GM12878 (cell line): ENCODE data around the gene MYOD1. TPM values are rescaled to one million over a fixed set of nuclear protein-coding genes. Genes with fewer than 3 reads are reported as not detected.

Experiments
- ATAC-seq: fragments of 200-7000 bp; cut with Tn5 transposase; 3 replicates; pipeline ENCODE4 v1.9.1; 2020; ENCODE audit warnings: mild to moderate bottlenecking, moderate library complexity
- BruUV-seq: library from RNA; stranded (reverse); fragments of 400-500 nt; replicated peaks from 2 replicates; lab custom pipeline; 2021; lab: Mats Ljungman, UMichigan
- CTCF ChIA-PET: fragments of 300-600 bp; sonication (Branson Sonifier 250); formaldehyde crosslinking; extraction: SDS; loops from one replicate; lab custom pipeline; 2021; ENCODE audit warnings: inconsistent platforms; lab: Yijun Ruan, JAX
- POLR2A ChIA-PET: fragments of 350-600 bp; formaldehyde crosslinking; extraction: SDS; loops from one replicate; lab custom pipeline; 2021; ENCODE audit warnings: inconsistent platforms; lab: Charles Lee
- RAD21 ChIA-PET: fragments of 300-600 bp; sonication (Branson Sonifier 250); formaldehyde crosslinking; loops from one replicate; lab custom pipeline; 2023; ENCODE audit warnings: antibody characterized with exemption; ENCODE audit not compliant: unreplicated experiment; lab: Charles Lee
- SMC1A ChIA-PET: fragments of 300-600 bp; sonication (Branson Sonifier 250); formaldehyde crosslinking; loops from one replicate; lab custom pipeline; 2023; ENCODE audit not compliant: unreplicated experiment, uncharacterized antibody; lab: Charles Lee
- DNase-seq: peaks from one replicate; pipeline ENCODE4 v3.0.0-alpha.2; 2011; ENCODE audit warnings: low read depth, low spot score
- FAIRE-seq: peaks from 3 replicates; lab custom pipeline; 2011; peaks lifted over from hg19 to GRCh38; lab: Jason Lieb, UNC
- H2AFZ ChIP-seq: 2 replicates; pipeline ENCODE4 v1.6.0; 2011; ENCODE audit warnings: low read depth, low read length, control low read depth; ENCODE audit not compliant: control insufficient read depth
- H3K27ac ChIP-seq: 2 replicates; pipeline ENCODE4 v1.5.1; 2011; ENCODE audit warnings: control low read depth; ENCODE audit not compliant: control insufficient read depth, insufficient read depth
- H3K27me3 ChIP-seq, 2 experiments: replicated peaks in 1 of 2; 2 replicates each; pipeline versions ENCODE4 v1.6.0 to v1.6.1; 2011; ENCODE audit warnings: low read length in 1 of 2; ENCODE audit not compliant: control insufficient read depth in 2 of 2, insufficient read depth in 2 of 2
- H3K36me3 ChIP-seq, 2 experiments: 2 replicates each; pipeline ENCODE4 v1.5.1; 2011; ENCODE audit warnings: low read length in 1 of 2; ENCODE audit not compliant: control insufficient read depth in 2 of 2, insufficient read depth in 2 of 2
- H3K4me1 ChIP-seq: 2 replicates; pipeline ENCODE4 v1.6.1; 2011; ENCODE audit warnings: mild to moderate bottlenecking, low read length, moderate library complexity, mixed read lengths; ENCODE audit not compliant: control insufficient read depth, insufficient read depth
- H3K4me2 ChIP-seq: 2 replicates; pipeline ENCODE4 v1.6.0; 2011; ENCODE audit warnings: control low read depth; ENCODE audit not compliant: control insufficient read depth, insufficient read depth
- H3K4me3 ChIP-seq: fragments of 200-600 bp; sonication (generic); 2 replicates; pipeline ENCODE4 v1.5.1; 2016
- H3K79me2 ChIP-seq: 2 replicates; pipeline ENCODE4 v1.6.0; 2011; ENCODE audit warnings: low read length; ENCODE audit not compliant: control insufficient read depth, insufficient read depth
- H3K9ac ChIP-seq: 2 replicates; pipeline ENCODE4 v1.8.0; 2011; ENCODE audit warnings: low read length, control low read depth, mixed read lengths; ENCODE audit not compliant: control insufficient read depth, insufficient read depth
- H3K9me3 ChIP-seq: replicated peaks from 3 replicates; pipeline ENCODE4 v1.5.1; 2011; ENCODE audit warnings: mild to moderate bottlenecking, low read length; ENCODE audit not compliant: control insufficient read depth, insufficient read depth
- H4K20me1 ChIP-seq: 2 replicates; pipeline ENCODE4 v1.6.0; 2011; ENCODE audit not compliant: control insufficient read depth, insufficient read depth
- BHLHE40 ChIP-seq, 2 experiments: fragments of 450-650 bp in 1 of 2; IDR thresholded peaks; 2 replicates each; pipeline ENCODE4 v1.6.1; 2011 to 2017; ENCODE audit warnings: low read depth in 2 of 2, borderline replicate concordance in 1 of 2, improper control_type of control experiment in 1 of 2, low read length in 1 of 2, mild to moderate bottlenecking in 1 of 2
- FOS ChIP-seq: IDR thresholded peaks from 3 replicates; pipeline ENCODE4 v1.6.1; 2011; ENCODE audit warnings: borderline replicate concordance; ENCODE audit not compliant: insufficient read length; ENCODE audit errors: extremely low read depth
- FOXK2 ChIP-seq: fragments of 450-650 bp; IDR thresholded peaks from 2 replicates; pipeline ENCODE4 v1.6.1; 2017; ENCODE audit warnings: mild to moderate bottlenecking, moderate library complexity
- LARP7 ChIP-seq: fragments of 450-650 bp; IDR thresholded peaks from 2 replicates; pipeline ENCODE4 v1.6.1; 2017; ENCODE audit warnings: mild to moderate bottlenecking
- MYB ChIP-seq: fragments of 150-350 bp; IDR thresholded peaks from 2 replicates; pipeline ENCODE4 v1.6.1; 2014; ENCODE audit warnings: mild to moderate bottlenecking, low read depth, low read length, borderline replicate concordance
- PBX3 ChIP-seq: IDR thresholded peaks from 2 replicates; pipeline ENCODE4 v1.6.1; 2011; ENCODE audit warnings: mild to moderate bottlenecking, low read depth, low read length, moderate library complexity; ENCODE audit not compliant: insufficient replicate concordance
- PKNOX1 ChIP-seq: fragments of 450-650 bp; IDR thresholded peaks from 2 replicates; pipeline ENCODE4 v1.6.1; 2016; ENCODE audit warnings: mild to moderate bottlenecking
- POLR2AphosphoS5 ChIP-seq: IDR thresholded peaks from 2 replicates; pipeline ENCODE4 v1.6.1; 2011; ENCODE audit warnings: mild to moderate bottlenecking, low read length, inconsistent platforms
- RAD21 ChIP-seq: IDR thresholded peaks from 2 replicates; pipeline ENCODE4 v1.6.1; 2011; ENCODE audit warnings: mild to moderate bottlenecking, low read depth, low read length, moderate library complexity; ENCODE audit not compliant: insufficient read depth
- YY1 ChIP-seq: IDR thresholded peaks from 2 replicates; pipeline ENCODE4 v1.6.1; 2011; ENCODE audit warnings: low read depth, mild to moderate bottlenecking, low read length
- ZNF207 ChIP-seq: fragments of 450-650 bp; IDR thresholded peaks from 2 replicates; pipeline ENCODE4 v1.6.1; 2014; ENCODE audit warnings: antibody characterized with exemption, mild to moderate bottlenecking, borderline replicate concordance
- ZNF384 ChIP-seq: IDR thresholded peaks from 2 replicates; pipeline ENCODE4 v1.6.1; 2012; ENCODE audit warnings: low read depth, mild to moderate bottlenecking, low read length, improper control_type of control experiment, borderline replicate concordance
- whole genome bisulfite sequencing: methylation state at CpG from one replicate; pipeline ENCODE4 v1.1.6; 2016; ENCODE audit warnings: low lambda C conversion rate; ENCODE audit not compliant: insufficient replicate concordance, insufficient coverage; ENCODE audit errors: missing lambda C conversion rate; 5-methylcytosine and 5-hydroxymethylcytosine counted together
- in situ Hi-C: fragments of 300-500 bp; cut with MboI; formaldehyde crosslinking; loops from 9 replicates; pipeline ENCODE4 v1.14.3; 2018; ENCODE audit warnings: mixed read lengths
- intact Hi-C: fragments of 100-400 bp; cut with micrococcal nuclease; formaldehyde crosslinking; loops from one replicate; pipeline ENCODE4 v1.14.2; 2022; ENCODE audit not compliant: unreplicated experiment
- polyA plus RNA-seq, 11 experiments: library from polyadenylated mRNA; depleted of rRNA in 4 of 11; unstranded in 6 of 11; stranded (reverse) in 5 of 11; fragments of >200 nt; fragmentation: Nextera tagmentation in 4 of 11; fragmentation: Illumina TruSeq in 1 of 11; extraction: Ambion mirVana in 4 of 11; extraction: Trizol in 1 of 11; gene quantifications; 1 replicate in 1 of 11; 2 replicates in 10 of 11; pipeline versions ENCODE4 v1.2.1 to v1.2.3, GENCODE V29; 2011 to 2016; ENCODE audit warnings: inconsistent platforms in 2 of 11, missing spikeins in 2 of 11, low read depth in 1 of 11
- total RNA-seq, 4 experiments: library from RNA; depleted of rRNA in 3 of 4; stranded (reverse); fragments of >200 nt in 3 of 4; fragmentation: Illumina TruSeq in 1 of 4; extraction: Trizol in 1 of 4; gene quantifications; 2 replicates each; pipeline versions ENCODE4 v1.2.1 to v1.2.3, GENCODE V29; 2013 to 2021
- TF ChIP-seq, protein P1 (sequence below): fragments of 450-650 bp; IDR thresholded peaks from 2 replicates; pipeline ENCODE4 v1.6.1; 2018; ENCODE audit warnings: mild to moderate bottlenecking, low read depth, moderate library complexity; ENCODE audit not compliant: partially characterized antibody

Gene MYOD1
- total and polyA plus RNA-seq, 10 of the 15 experiments (the other 5 are each of a cell fraction or from before 2014, with no cell fraction given) = not detected

- in situ Hi-C loops = no loop called here
Measured at GRCh38 chr11:17682848-17683247, 36.5 kb upstream of the MYOD1 start.

DNA sequence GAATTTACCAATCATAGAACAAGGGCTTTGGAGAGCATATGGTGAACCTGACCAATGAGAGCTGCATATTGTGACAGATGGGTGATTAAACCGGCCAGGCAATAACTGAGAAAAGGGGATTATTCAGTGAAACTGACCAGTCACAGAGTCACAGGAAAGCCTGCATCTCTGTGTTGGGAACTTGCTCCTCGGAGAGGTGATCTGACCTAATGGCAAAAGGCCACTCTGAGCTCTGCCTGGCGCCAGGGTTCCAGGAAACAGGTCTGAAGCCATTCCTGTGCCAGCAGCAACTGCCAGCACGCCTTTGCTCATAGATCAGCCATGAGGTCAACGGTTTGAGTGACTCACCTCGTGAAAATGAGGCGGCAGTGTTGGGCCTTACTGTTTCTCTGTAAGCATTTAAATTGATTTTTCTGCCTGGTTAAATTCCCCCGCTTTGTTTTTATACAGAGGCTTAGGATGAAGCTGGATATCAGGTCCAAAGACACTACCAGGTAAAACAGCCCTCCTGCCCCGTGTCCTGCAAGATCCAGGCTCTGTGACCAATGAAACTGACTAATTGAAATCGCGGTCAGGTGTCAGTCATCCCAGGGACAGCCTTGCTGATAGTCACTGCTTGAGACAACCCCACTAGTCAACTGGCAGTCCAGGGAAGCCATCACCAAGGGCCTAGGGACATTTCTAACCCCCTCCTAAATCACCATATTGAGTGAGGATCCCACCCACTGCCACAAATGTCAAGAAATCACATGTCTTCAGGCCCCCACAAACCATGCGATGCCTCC, 35.8 kb upstream of the MYOD1 start:
- Histone ChIP-seq H3K27ac (no peak overlapping the region), H3K36me3 (no peaks in the 10 kb centered on the region), H3K27me3 (peaks cover 0 to 5% of the 10 kb centered on the region in 2 experiments), H3K79me2 (no peaks in the 10 kb centered on the region), H3K4me2 (no peak overlapping the region), H3K4me1 (no peaks in the 10 kb centered on the region), H3K9me3 (no peaks in the 10 kb centered on the region), H2AFZ (no peak overlapping the region), H3K4me3 (no peak overlapping the region), H3K9ac (no peak overlapping the region), H4K20me1 (no peaks in the 10 kb centered on the region)
- ChIA-PET CTCF (no interaction called here), POLR2A (no interaction called here), RAD21 (no interaction called here), SMC1A (no interaction called here)
- WGBS = 38% methylated on average over 12 of the region's 12 CpGs
- ATAC-seq (no peak), DNase-seq (no peak), FAIRE-seq (no peak)
- BruUV-seq = no TSS peak
- in situ Hi-C loops (no loop called here), intact Hi-C loops (no loop called here)
- TF ChIP-seq PBX3 = peak; percentile 19
- TF ChIP-seq LARP7 = no peak
- TF ChIP-seq, protein P1, sequence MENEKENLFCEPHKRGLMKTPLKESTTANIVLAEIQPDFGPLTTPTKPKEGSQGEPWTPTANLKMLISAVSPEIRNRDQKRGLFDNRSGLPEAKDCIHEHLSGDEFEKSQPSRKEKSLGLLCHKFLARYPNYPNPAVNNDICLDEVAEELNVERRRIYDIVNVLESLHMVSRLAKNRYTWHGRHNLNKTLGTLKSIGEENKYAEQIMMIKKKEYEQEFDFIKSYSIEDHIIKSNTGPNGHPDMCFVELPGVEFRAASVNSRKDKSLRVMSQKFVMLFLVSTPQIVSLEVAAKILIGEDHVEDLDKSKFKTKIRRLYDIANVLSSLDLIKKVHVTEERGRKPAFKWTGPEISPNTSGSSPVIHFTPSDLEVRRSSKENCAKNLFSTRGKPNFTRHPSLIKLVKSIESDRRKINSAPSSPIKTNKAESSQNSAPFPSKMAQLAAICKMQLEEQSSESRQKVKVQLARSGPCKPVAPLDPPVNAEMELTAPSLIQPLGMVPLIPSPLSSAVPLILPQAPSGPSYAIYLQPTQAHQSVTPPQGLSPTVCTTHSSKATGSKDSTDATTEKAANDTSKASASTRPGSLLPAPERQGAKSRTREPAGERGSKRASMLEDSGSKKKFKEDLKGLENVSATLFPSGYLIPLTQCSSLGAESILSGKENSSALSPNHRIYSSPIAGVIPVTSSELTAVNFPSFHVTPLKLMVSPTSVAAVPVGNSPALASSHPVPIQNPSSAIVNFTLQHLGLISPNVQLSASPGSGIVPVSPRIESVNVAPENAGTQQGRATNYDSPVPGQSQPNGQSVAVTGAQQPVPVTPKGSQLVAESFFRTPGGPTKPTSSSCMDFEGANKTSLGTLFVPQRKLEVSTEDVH = no peak
- no peak for TF ChIP-seq FOS
- no peak for TF ChIP-seq YY1
- no peak for TF ChIP-seq PKNOX1
- no peak for TF ChIP-seq FOXK2

More at GRCh38 chr11:17682848-17683247, 36.5 kb upstream of the MYOD1 start:
- no peak for DNase-seq
- Histone ChIP-seq H3K9ac (no peak overlapping the region), H3K4me1 (no peaks in the 10 kb centered on the region), H3K9me3 (no peaks in the 10 kb centered on the region), H3K27me3 (peaks cover 0 to 5% of the 10 kb centered on the region in 2 experiments), H2AFZ (no peak overlapping the region), H3K4me2 (no peak overlapping the region), H3K79me2 (no peaks in the 10 kb centered on the region), H3K4me3 (no peak overlapping the region), H3K36me3 (no peaks in the 10 kb centered on the region), H3K27ac (no peak overlapping the region), H4K20me1 (no peaks in the 10 kb centered on the region)
- SMC1A ChIA-PET = no interaction called here
- no peak for TF ChIP-seq ZNF207
- TF ChIP-seq BHLHE40 (IDR thresholded peaks at IDR 0.05; ENCODE audit: borderline replicate concordance in 1 of 2, low read depth in 2 of 2, low read length in 1 of 2) = no peak
- no peak for TF ChIP-seq RAD21
- TF ChIP-seq POLR2AphosphoS5 = no peak
- TF ChIP-seq MYB = no peak
- no peak for TF ChIP-seq ZNF384
- CTCF ChIA-PET = no interaction called here
- ATAC-seq = no peak
- no TSS peak for BruUV-seq
- RAD21 ChIA-PET = no interaction called here
- intact Hi-C loops = no loop called here
- POLR2A ChIA-PET = no interaction called here
- no peak for FAIRE-seq
